Neural crest cell (in vitro differentiated cells): Measurements from ENCODE around the gene SHISA9. TPM values are rescaled to one million over a fixed set of nuclear protein-coding genes. Genes with fewer than 3 reads are reported as not detected.

Experiments used
- DNase-seq: peaks from one replicate; pipeline ENCODE4 v3.0.0; 2021; ENCODE audit warnings: low read depth, mixed read lengths, low spot score
- H3K27ac Mint-ChIP-seq: one replicate; pipeline ENCODE4 v1.8.0; 2021; ENCODE audit warnings: mild to moderate bottlenecking, mixed read lengths; ENCODE audit not compliant: unreplicated experiment
- H3K27me3 Mint-ChIP-seq: 2 replicates; pipeline ENCODE4 v1.8.0; 2021; ENCODE audit warnings: low read depth, mild to moderate bottlenecking, mixed read lengths
- H3K36me3 Mint-ChIP-seq: 2 replicates; pipeline ENCODE4 v1.8.0; 2021; ENCODE audit warnings: low read depth, mild to moderate bottlenecking, mixed read lengths
- H3K4me1 Mint-ChIP-seq: 2 replicates; pipeline ENCODE4 v1.8.0; 2021; ENCODE audit warnings: mixed read lengths
- H3K4me3 Mint-ChIP-seq: one replicate; pipeline ENCODE4 v1.8.0; 2021; ENCODE audit warnings: mild to moderate bottlenecking, mixed read lengths
- H3K9me3 Mint-ChIP-seq: 2 replicates; pipeline ENCODE4 v1.8.0; 2021; ENCODE audit warnings: mixed read lengths
- total RNA-seq: library from RNA; stranded (reverse); gene quantifications from 2 replicates; pipeline ENCODE4 v1.2.1, GENCODE V29; 2021
- TF ChIP-seq, protein P1 (sequence below): fragments of 200-600 bp; sonication (generic); conservative IDR thresholded peaks from 2 replicates; pipeline ENCODE4 v1.5.0; 2021; ENCODE audit warnings: antibody characterized with exemption, mild to moderate bottlenecking

The SHISA9 gene
- total RNA-seq, 1 donor from 2014 or later: 1.3 TPM

DNA sequence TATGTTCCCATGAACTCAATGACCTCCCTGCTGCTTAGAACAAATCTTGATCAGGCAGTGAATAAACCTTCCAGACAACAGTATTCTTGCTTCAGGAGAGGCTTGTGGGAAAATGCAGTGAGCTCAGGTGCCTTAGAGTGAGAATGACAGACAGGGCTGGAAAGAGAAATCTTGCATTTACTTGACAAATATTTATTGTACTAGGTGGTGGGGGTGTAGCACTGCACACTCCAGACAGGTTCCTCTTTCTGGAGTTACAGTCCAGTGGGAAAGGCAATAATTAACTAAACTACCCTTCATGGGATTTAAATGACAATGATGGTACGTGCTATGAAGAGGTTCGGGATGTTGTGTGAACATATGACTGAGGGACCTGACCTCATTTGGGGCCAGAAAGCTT is 182.9 kb downstream of the SHISA9 start:
- no peak overlapping the region for H3K27ac Mint-ChIP-seq
- H3K36me3 Mint-ChIP-seq: peaks cover 3% of the 10 kb centered on the region
- H3K4me3 Mint-ChIP-seq: no peak overlapping the region
- peaks cover 4% of the 10 kb centered on the region for H3K4me1 Mint-ChIP-seq
- H3K9me3 Mint-ChIP-seq: peaks cover 13% of the 10 kb centered on the region
- no peak for DNase-seq
- TF ChIP-seq, protein P1, sequence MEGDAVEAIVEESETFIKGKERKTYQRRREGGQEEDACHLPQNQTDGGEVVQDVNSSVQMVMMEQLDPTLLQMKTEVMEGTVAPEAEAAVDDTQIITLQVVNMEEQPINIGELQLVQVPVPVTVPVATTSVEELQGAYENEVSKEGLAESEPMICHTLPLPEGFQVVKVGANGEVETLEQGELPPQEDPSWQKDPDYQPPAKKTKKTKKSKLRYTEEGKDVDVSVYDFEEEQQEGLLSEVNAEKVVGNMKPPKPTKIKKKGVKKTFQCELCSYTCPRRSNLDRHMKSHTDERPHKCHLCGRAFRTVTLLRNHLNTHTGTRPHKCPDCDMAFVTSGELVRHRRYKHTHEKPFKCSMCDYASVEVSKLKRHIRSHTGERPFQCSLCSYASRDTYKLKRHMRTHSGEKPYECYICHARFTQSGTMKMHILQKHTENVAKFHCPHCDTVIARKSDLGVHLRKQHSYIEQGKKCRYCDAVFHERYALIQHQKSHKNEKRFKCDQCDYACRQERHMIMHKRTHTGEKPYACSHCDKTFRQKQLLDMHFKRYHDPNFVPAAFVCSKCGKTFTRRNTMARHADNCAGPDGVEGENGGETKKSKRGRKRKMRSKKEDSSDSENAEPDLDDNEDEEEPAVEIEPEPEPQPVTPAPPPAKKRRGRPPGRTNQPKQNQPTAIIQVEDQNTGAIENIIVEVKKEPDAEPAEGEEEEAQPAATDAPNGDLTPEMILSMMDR: no peak
- H3K27me3 Mint-ChIP-seq: no peaks in the 10 kb centered on the region

DNA sequence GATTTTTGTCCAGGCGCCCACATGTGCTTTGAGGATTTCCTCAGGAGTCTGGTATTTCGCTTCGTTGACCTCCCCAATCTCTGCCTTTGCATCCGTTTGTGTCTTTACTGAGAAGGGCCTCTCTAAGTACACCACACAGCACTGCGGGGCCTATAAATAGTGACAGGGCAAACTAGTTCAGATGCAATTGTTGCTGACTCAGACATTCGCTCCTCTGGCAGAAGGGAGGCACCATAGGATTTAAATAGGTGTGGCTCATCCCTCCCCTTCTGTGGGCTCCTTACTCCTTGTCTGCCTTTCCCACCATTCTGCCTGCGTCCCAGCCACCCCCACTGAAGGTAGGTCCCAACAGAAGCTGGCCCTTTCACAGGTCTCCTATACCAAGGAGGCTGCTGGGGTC is 192.3 kb downstream of the SHISA9 start:
- H3K9me3 Mint-ChIP-seq: peaks cover 12% of the 10 kb centered on the region
- H3K4me1 Mint-ChIP-seq: no peaks in the 10 kb centered on the region
- peaks cover 2% of the 10 kb centered on the region for H3K27me3 Mint-ChIP-seq
- H3K27ac Mint-ChIP-seq: no peak overlapping the region
- peaks cover 6% of the 10 kb centered on the region for H3K36me3 Mint-ChIP-seq
- no peak for DNase-seq
- TF ChIP-seq, protein P1: no peak
- H3K4me3 Mint-ChIP-seq: no peak overlapping the region

DNA sequence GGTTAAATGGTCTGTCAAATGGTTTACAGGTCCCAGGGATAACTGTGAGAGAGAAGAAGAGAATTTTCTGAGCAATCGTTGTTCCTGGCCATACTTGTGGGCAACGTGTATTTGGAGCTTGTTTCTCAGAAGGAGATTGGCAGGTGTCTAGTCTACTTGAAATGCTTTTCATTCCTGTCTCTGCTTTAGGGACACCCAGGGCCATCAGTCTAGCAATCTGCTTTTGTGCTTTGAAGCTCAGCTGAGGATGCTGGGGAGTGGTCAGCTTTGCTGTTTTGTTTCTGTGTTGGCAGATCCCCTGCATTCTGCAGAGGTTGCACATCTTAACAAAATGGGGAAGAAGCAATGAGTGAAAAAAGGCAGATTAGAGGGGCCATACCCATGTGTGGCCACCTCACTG is 193.7 kb downstream of the SHISA9 start:
- Mint-ChIP-seq H3K9me3 (peaks cover 10% of the 10 kb centered on the region), H3K27ac (no peak overlapping the region)

DNA sequence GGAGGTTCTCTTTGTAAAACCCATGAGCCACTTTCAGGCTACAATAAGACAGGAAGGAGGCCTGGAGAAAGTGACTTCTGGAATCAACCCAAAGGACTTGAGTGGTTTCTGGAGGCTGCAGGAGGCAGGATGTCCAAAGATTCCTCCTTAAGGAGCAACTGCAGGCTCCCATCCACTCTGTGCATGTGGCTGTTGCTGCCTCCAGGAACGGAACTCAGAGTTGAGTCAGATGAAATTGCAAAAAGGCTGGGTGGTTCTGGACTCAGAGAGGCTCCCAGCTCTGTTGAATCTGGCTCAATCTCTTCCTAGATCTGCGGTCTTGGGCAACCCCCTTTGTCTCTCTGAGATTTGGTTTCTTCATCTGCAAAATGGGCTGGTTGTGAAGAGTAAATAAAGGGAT is 197.1 kb downstream of the SHISA9 start:
- Mint-ChIP-seq H3K27me3 (no peaks in the 10 kb centered on the region), H3K9me3 (peaks cover 3% of the 10 kb centered on the region), H3K4me1 (no peaks in the 10 kb centered on the region), H3K27ac (no peak overlapping the region), H3K36me3 (no peaks in the 10 kb centered on the region), H3K4me3 (no peak overlapping the region)
- no peak for DNase-seq
- TF ChIP-seq, protein P1: no peak

More for the DNA sequence above, 193.7 kb downstream of the SHISA9 start:
- Mint-ChIP-seq H3K4me1 (no peaks in the 10 kb centered on the region), H3K36me3 (peaks cover 6% of the 10 kb centered on the region), H3K4me3 (no peak overlapping the region), H3K27me3 (peaks cover 2% of the 10 kb centered on the region)
- DNase-seq: no peak
- TF ChIP-seq, protein P1: no peak

DNA sequence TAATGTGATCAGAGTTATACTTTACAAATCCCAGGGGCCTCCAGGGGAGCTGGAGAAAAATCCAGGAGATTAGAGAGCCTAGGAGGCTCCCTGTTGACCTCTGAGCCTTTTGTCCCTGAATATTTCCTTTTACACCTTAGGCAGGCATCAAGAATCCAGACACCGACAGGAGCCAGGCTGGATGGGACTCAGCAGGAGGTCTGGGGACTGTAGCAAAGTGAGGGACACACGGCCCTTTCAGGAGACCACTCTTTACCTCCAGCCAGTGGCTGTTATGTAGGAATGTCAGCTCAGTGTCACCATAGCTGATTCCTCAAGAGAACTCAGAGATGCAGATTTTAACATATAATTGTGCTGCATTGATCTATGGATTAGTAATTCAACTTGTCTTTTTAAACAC is 198.4 kb downstream of the SHISA9 start:
- H3K36me3 Mint-ChIP-seq: peaks cover 2% of the 10 kb centered on the region

More for the DNA sequence above, 198.4 kb downstream of the SHISA9 start:
- peaks cover 11% of the 10 kb centered on the region for H3K9me3 Mint-ChIP-seq
- no peaks in the 10 kb centered on the region for H3K27me3 Mint-ChIP-seq
- H3K4me1 Mint-ChIP-seq: no peaks in the 10 kb centered on the region
- no peak for DNase-seq
- no peak overlapping the region for H3K4me3 Mint-ChIP-seq
- TF ChIP-seq, protein P1: no peak
- no peak overlapping the region for H3K27ac Mint-ChIP-seq
